GM12801 (cell line): ENCODE measurements around the gene UNC5C.

ENCODE experiments used
- TF ChIP-seq, protein P1 (sequence below): IDR thresholded peaks from one replicate; pipeline ENCODE4 v1.5.1; 2011; ENCODE audit warnings: control low read depth; ENCODE audit not compliant: insufficient read length; ENCODE audit errors: extremely low read depth

Gene UNC5C

DNA sequence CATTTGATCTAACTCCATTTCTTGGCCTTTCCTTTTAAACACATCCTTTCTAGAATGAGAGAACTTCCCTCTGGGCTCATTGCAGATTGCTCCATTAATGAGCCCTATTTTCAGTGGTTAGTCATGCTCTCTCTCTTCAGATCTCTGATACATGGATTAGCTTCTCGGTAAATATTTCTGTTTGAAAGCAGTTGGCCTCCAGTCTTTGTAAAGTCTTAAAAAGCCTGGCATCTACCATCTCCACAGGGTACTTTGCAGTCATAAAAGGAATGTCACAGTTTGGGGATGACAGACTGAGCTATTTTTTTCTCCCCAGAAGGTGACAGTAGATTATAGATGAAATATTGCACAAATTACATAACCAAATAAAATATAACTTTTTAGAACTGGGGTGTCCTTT, 72.7 kb downstream of the UNC5C start:
- TF ChIP-seq, protein P1, sequence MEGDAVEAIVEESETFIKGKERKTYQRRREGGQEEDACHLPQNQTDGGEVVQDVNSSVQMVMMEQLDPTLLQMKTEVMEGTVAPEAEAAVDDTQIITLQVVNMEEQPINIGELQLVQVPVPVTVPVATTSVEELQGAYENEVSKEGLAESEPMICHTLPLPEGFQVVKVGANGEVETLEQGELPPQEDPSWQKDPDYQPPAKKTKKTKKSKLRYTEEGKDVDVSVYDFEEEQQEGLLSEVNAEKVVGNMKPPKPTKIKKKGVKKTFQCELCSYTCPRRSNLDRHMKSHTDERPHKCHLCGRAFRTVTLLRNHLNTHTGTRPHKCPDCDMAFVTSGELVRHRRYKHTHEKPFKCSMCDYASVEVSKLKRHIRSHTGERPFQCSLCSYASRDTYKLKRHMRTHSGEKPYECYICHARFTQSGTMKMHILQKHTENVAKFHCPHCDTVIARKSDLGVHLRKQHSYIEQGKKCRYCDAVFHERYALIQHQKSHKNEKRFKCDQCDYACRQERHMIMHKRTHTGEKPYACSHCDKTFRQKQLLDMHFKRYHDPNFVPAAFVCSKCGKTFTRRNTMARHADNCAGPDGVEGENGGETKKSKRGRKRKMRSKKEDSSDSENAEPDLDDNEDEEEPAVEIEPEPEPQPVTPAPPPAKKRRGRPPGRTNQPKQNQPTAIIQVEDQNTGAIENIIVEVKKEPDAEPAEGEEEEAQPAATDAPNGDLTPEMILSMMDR, result no peak

DNA sequence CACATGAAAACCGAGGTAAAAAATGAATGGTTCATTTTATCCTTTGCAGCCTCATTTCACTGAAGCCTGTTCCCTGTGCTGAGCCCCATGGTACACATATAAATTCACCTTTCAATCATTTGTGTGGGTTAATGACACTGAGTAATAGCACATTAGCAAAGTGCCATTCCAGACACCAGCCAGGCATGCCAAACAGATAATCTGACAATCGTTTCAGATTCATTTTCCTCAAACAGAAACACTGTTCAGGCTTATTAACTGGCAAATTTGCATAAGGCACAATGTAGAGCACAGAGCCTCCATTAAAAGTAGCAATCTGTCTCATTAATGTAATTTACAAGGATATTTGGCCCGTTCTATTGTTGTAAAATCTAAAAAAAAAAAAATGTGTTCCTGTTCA, 76.2 kb downstream of the UNC5C start:
- TF ChIP-seq, protein P1, result no peak

- TF ChIP-seq, protein P1, result no peak
Observed at GRCh38 chr4:95470622-95471021, 78.2 kb downstream of the UNC5C start.

DNA sequence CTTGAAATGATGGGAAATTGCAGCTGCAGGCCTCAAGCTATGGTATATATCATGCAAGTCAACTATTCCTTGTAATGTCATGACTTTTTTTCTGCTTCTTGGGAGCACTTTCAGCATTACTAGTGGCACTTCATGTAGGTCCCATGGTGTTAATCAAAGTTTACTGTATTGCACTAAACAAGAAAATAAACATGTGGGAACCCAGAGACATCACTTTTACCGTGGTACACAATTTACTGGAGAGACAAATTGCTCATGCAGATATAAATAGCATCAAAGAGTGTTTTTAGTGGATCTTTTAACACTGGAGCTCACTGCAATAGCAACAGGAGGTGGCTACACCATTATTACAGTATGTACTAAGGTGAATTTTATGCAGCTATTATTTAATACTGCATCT, 79.2 kb downstream of the UNC5C start:
- TF ChIP-seq, protein P1, result no peak

GRCh38 chr4:95466791-95467190, 82.0 kb downstream of the UNC5C start:
- TF ChIP-seq, protein P1, result no peak

DNA sequence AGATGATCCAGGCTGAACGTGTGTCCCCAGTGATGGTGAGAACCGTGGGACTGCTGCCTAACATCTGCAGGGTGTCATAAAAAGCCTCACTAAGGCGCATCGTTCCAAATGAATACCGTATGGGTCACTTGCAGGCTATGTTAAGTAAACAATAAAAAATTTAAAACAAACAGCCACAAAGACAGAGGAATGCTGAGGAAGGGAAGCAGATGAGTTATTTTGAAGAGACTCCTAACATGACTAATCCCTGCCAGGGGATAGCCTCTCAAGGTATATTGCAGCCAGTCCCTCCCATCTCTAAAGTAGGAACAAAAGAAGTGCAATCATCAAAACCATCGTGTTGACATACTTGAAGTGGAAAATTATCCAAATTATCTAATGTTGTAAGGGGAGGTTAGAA, 83.8 kb downstream of the UNC5C start:
- TF ChIP-seq, protein P1, result no peak

DNA sequence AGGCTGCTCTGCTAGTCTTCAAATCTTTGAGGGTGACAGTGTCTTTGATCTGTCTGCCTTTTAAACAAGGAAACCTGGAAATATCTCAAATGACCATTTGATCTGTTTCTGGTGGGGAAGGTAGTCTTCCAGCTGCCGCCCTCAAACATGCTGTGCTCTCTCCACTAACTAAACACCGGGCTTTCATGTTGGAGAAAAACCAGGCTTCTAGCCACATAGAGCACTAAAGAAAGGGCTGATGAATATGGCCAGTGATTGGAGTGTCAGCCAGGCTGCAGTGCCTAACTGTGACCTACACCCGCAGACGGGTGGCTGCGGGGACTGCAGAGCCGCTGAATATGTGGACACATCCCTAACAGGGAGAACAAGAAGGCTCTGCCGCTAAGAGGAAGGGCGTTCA, 85.9 kb downstream of the UNC5C start:
- TF ChIP-seq, protein P1, result no peak

- TF ChIP-seq, protein P1, result no peak
Observed at GRCh38 chr4:95457353-95457752, 91.4 kb downstream of the UNC5C start.
